CD4-positive, alpha-beta T cell treated with Interleukin-1 beta for 1 hour (primary cell): ENCODE results near the gene DSCAM.

Source experiments
- DNase-seq, 2 donors: peaks; one replicate each; pipeline ENCODE4 v3.0.0-alpha.2; 2020 to 2022

Gene DSCAM

DNA sequence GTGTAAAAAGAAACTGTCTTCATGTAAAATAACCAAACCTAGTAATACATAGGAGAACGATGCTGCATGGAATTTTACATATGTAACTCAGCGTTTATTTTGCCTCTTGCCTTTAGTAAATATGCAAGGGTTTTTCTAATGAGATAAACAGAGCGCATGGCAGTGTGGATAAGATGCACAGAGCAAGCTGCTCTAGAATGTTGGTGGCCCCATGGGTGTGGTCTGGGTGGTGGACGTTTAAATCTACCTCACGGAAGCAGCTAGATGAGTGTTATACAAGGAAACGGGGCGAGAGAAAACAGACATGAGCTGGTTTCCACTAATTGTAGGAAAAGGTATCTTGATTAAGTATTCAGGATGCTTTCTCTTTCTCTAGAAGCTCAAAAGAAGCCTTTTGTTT lies 205.9 kb downstream of the DSCAM start:
- no peak for DNase-seq

DNA sequence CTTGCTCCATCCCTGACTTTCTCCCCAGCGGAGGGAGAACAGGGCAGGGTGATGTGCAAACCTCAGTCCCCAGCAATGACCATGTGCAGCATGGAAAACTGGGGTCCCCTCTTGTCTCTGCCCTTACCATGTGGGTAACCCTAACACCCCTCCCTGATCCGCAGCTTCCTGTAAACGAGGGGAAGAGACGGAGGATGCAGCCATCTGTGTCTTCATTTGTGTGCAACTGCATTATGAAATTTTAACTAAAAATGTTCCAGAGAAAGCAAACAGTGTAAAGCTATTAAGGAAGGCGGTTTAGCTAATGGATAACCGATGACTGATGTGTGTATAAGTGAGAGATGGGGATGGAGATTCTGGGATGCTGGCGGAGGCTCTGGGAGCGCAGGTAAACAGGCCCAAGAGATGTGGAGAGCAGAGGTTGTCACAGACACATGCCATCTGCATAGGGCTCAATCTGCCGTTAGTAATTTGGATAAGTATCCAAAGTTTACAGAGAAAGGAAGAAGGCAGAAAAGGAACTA lies 206.6 kb downstream of the DSCAM start:
- DNase-seq: no peak

- DNase-seq: no peak
These were observed 207.3 kb downstream of the DSCAM start for GRCh38 chr21:40639616-40640194.

DNA sequence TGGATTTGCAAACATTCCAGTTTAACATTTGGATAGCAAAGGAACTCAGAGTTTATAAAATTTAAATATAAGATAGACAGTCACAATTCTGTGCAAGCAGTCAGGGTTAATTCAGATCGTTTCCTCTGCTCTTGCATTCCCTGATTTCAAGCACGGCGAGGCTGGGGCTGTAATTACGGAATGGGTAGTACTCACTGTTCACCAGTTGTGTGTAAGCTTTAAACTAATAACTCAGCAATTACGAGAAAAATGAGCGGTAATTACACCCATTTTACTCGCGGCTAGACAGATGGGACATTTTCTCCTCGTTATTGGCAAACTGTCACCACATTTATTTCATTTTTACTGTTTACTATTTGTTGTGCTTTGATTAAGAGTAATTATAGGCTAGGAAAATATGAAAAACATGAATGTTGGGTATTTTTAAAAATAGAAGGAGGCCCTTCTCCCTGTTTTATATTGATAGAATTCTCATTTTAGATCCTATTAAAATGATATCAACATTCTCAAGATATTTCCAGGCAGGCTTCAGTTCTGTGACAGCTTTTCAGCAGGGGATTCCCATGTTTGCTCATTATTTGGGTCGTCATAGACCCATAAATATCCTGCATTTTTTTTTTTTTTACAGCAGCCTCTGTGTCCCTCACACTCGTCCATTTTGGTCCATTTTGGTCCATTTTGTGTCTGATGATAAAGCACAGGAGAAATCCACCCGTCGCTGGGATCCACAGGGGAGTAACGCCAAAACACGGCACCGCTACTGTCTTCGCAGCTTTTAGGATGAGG lies 208.3 kb downstream of the DSCAM start:
- DNase-seq: no peak

DNA sequence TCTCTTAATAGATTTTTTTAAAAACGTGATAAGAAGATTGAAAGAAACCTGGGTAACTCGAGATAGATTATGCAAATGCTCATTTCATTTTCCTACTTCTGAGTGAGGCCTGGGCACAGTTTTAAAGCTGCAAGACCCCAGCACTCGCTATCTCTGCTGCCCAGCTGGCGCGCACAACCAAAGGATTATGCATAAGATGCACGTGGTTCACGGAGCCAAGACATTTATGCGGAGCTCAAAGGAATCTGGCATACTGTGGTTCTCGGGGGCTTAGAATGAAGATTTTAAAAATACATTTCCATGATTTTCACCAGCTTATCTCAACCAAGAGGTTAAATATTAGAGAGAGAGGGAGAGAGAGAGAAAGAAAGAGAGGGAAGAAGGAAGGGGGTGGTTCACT lies 210.9 kb downstream of the DSCAM start:
- DNase-seq: no peak

DNA sequence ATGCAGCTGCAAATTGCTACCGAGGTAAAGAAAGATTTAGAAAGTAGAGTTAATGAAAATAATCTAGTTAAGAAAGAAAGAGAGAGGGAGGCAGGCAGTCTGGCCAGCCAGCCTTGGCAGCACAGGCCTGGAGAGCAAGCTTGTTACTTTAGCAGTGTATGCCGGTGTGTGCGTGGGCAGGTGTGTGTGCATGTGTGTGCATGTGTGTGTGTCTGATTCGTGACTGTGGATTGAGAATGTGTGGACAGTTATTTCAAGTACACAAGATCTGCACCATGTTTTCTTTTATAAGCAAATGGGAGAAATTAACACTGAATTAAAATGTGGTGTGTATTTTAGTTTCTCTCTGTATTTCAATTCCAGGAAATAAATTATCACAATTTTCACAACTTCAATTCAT lies 211.6 kb downstream of the DSCAM start:
- DNase-seq: no peak

GRCh38 chr21:40634141-40634540 lies 212.8 kb downstream of the DSCAM start:
- DNase-seq: no peak

- no peak for DNase-seq
These were observed 213.9 kb downstream of the DSCAM start for GRCh38 chr21:40633048-40633447.

DNA sequence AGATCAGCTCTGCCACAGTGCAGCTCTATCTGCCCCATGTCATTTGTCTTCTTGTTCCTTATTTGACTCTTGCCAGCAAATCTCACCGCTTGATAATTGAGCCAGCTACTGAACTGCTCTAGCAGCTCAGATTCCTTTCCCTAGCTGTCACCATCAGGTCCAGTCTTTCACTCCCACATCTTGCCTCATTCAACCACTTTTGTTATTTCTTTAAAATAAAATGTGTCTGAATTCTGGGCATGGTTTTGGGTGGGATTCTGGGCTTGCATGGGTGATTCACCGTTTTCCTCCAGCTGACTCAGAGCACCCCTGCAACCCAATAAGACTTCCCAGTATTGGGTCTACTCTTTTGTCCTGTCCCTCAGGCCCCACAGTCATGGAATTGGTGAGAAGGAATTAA lies 215.7 kb downstream of the DSCAM start:
- DNase-seq: no peak

- no peak for DNase-seq
These were observed 221.0 kb downstream of the DSCAM start for GRCh38 chr21:40625991-40626390.

GRCh38 chr21:40623528-40623927 lies 223.4 kb downstream of the DSCAM start:
- DNase-seq: no peak

DNA sequence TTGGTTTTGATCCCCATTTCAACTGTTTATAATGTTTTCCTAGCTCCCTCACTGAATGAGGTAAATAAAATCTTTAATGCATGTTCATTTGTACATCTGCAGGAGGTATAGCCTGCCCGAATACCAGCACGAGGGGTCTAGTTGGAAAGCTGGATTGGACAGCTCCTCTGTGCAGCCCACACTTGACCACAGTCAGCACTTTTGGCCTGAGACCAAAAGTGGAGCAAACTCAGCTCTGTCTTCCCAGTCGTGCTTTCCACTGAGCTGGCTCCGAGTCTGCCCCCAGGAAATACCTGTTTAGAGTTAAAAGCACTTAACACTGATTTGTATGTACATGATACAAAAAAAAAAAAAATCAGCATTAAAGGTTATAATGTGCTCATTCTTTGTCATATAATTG lies 224.4 kb downstream of the DSCAM start:
- no peak for DNase-seq

DNA sequence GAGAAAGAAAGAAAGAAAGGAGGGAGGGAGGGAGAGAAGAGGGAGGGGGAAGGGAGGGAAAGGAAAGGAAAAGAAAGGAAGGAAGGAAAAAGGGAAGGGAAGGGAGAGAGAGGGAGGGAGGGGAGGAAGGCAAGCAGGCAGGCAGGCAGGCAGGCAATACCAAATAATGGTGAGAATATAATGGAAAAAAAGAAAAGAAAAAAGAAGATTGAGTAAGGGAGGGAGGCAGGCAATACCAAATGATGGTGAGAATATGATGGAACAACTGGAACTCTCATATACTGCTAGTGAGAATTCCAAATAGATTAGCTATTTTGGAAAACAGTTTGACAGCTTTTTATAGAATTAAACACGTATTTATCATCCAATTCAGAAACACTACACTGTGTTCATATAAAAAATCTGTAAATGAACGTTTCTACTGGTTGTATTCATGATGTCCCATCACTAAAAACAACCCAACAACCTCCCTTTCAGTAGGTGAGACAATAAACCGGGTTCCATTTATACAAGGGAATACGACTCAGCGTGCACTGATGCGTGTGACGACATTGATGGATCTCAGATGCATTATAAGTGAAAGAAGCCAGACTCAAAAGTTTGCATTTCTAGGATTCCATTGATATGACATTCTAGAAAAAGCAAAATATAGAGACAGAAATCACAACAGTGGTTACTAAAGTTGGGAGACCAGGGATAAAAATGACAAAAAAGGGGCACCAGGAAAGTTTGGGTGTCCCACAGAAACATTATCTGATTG lies 226.4 kb downstream of the DSCAM start:
- no peak for DNase-seq

- no peak for DNase-seq
These were observed 228.6 kb downstream of the DSCAM start for GRCh38 chr21:40618191-40618973.

- DNase-seq: no peak
These were observed 230.6 kb downstream of the DSCAM start for GRCh38 chr21:40616377-40616704.

DNA sequence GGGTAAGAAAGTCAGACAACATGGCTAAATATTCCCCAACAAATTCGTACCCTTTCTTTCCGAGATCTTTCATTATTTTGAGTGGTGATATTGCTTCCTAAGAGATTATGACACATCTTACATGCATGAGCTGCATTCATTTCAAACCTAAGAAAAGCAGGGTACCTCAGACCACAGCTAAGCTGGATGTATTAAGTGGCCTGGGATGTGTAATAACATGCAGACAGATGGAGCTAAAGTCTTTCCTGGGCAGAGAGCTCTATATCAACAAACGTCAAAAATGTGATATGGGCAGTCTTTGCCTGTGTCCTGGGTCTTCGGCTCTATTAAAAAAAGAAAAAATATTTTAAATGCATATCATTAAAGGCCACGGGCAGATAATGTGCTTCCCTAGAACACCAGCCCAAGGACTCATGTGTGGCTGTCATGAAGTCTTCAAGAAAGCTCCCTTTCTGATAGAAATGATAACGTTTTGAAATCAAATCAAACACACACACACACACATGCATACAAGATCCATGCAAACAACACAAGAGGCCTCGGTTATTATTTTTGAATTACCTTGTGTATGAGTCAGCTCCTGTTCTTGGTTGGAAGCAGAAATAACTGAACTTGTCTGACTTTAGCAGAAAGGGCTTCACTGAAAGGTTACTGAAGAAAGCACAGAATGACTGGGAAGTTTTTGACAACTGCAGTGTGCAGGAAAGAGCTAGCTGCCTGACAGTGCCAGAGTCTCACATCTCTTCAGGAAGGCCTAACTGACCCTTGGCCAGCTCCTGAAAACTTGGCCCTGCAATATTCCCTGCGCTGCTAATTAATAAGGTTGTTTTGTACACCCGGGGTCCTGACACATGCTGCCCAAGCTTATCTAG lies 231.2 kb downstream of the DSCAM start:
- DNase-seq: no peak

DNA sequence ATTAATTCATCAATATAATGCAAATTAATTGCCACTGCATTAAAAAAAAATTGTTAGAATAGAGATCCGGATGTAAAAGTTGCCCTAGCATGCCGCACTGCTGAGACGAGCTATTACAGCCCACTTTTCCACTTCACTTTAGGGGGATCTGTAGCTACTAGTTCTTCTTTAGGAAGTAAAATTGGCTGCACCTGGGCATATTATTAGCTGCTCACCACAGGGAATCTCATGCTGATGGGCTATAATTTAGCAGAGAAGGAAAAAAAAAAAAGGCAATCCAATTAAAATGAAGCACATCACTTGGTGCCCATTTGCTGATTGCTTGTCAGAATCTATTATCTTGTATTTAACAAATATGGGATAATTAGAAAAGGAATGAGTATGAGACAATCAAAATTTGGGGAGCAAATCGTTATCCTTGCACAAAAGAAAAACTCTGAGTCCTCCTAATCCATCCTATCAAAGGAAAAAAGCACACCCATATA lies 233.4 kb downstream of the DSCAM start:
- no peak for DNase-seq

DNA sequence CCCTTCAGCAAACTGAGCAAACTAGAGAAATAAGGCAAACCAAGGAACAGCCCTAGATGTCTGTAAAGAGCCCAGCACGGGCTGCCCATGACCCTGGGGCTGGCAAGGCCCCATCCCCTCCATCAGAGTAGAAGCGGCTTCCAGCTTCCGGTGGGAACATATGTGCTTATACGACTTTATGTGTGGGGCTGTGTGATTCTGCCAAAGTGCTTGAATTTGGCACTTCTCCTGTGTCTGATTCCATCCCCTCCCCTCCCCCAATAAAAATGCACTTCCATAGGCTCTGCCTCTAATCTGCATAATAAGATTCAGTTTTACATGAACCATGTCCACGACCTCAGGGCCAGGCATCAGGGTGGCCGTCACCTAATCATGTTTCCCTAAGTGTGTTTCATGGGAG lies 236.6 kb downstream of the DSCAM start:
- no peak for DNase-seq

- DNase-seq: no peak
These were observed 240.6 kb downstream of the DSCAM start for GRCh38 chr21:40606341-40606740.

DNA sequence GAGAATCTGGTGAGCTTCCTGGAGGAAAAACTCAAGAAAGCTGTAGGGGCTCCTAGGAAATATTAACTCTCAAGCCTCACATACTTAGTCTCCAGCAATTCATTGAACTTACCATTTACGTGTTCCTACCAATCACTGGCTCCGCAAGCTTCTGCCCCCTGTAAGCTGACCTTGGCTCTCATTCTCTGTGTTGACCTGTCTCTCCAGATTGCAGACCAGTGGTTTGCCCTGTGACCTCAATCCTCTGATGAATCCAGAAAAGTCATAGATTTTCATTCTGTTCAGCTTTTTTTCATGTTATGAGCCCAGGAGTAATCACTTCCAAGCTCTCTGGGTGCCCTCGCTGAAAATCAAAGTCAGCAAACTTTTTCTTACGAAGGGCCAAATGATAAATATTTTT lies 241.9 kb downstream of the DSCAM start:
- no peak for DNase-seq

GRCh38 chr21:40603774-40604173 lies 243.2 kb downstream of the DSCAM start:
- DNase-seq: no peak

DNA sequence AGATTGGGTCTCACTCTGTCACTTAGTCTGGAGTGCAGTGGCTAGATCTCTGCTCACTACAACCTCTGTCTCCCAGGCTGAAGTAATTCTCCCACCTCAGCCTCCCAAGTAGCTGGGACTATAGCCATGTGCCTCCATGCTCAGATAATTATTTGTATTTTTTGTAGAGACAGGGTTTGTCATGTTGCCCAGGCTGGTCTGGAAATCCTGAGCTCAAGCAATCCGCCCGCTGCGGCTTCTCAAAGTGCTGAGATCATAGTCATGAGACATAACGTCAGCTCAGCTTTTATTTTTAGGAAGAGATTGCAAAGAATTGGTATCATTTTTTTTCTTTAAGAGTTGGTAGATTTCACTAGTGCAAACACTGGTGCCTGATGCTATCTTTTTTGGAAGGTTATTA lies 244.9 kb downstream of the DSCAM start:
- no peak for DNase-seq
